Heart right ventricle (tissue), 16 donors: ENCODE results near the gene IGSF8. TPM values are rescaled to one million over a fixed set of nuclear protein-coding genes. Genes with fewer than 3 reads are reported as not detected.

Source experiments
- ATAC-seq, 8 donors: fragments of 200-7000 bp; cut with Tn5 transposase; one replicate each; pipeline ENCODE4 v1.9.1; 2020; ENCODE audit warnings: mild to moderate bottlenecking in 8 of 8, moderate library complexity in 8 of 8, moderate number of reproducible peaks in 1 of 8
- DNase-seq, 2 donors: peaks; one replicate each; pipeline ENCODE4 v3.0.0-alpha.2; 2020
- H3K27ac ChIP-seq, 10 donors: fragments of 200-600 bp; sonication (generic) in 2 of 10; one replicate each; pipeline versions ENCODE4 v1.5.0 to v1.8.0; 2020 to 2022; ENCODE audit warnings: mild to moderate bottlenecking in 3 of 10
- H3K27me3 ChIP-seq, 7 donors: fragments of 200-600 bp; one replicate each; pipeline ENCODE4 v1.8.0; 2021 to 2022; ENCODE audit warnings: mild to moderate bottlenecking in 2 of 7
- H3K36me3 ChIP-seq, 9 donors: fragments of 200-600 bp; sonication (generic) in 1 of 9; one replicate each; pipeline versions ENCODE4 v1.5.0 to v1.8.0; 2020 to 2022; ENCODE audit warnings: mild to moderate bottlenecking in 2 of 9
- H3K4me1 ChIP-seq, 9 donors: fragments of 200-600 bp; sonication (generic) in 1 of 9; one replicate each; pipeline versions ENCODE4 v1.5.0 to v1.8.0; 2020 to 2022; ENCODE audit warnings: mild to moderate bottlenecking in 4 of 9
- H3K4me3 ChIP-seq, 10 donors: fragments of 200-600 bp; sonication (generic) in 2 of 10; one replicate each; pipeline versions ENCODE4 v1.5.0 to v1.8.0; 2020 to 2022; ENCODE audit warnings: mild to moderate bottlenecking in 7 of 10, moderate library complexity in 2 of 10
- H3K9me3 ChIP-seq, 11 donors: fragments of 200-600 bp in 10 of 11; sonication (generic) in 2 of 11; one replicate each; pipeline versions ENCODE4 v1.5.0 to v1.8.0; 2013 to 2022; ENCODE audit warnings: mild to moderate bottlenecking in 2 of 11, control low read depth in 1 of 11, moderate library complexity in 1 of 11
- WGBS, 2 donors: extraction: QIAGEN DNeasy Blood & Tissue Kit; methylation state at CpG; one replicate each; pipeline ENCODE4 v1.1.7; 2013; ENCODE audit warnings: inconsistent platforms in 1 of 2; 5-methylcytosine and 5-hydroxymethylcytosine counted together
- intact Hi-C, 10 donors: fragments of 100-400 bp; cut with DNase I; formaldehyde crosslinking; loops; one replicate each; pipeline versions ENCODE4 v1.11.1 to v1.14.2; 2022
- polyA plus RNA-seq, 2 donors: library from polyadenylated mRNA; stranded (reverse); fragments of 200-250 nt; gene quantifications; one replicate each; pipeline ENCODE4 v1.2.3, GENCODE V29; 2013
- total RNA-seq, 10 donors: library from RNA; stranded (reverse); fragmentation: NEBNext Ultra II Directional in 3 of 10; extraction: Animal tissue kit (Norgen Biotek cat#: 25700) in 3 of 10; gene quantifications; one replicate each; pipeline versions ENCODE4 v1.2.1 to v1.2.4, GENCODE V29; 2021 to 2023
- TF ChIP-seq, protein P1 (sequence below), 9 donors: fragments of 200-600 bp; sonication (generic) in 2 of 9; IDR thresholded peaks; one replicate each; pipeline versions ENCODE4 v1.5.0 to v1.8.0; 2021 to 2022; ENCODE audit warnings: antibody characterized with exemption in 9 of 9, mild to moderate bottlenecking in 5 of 9, moderate library complexity in 1 of 9
- donor health status: Arrhythmogenic right ventricular cardiomyopathy.
- donor health status: ischemic (EF 13 %, LVEDD 7.1; RV severe dilation, severe dysfunction).
- donor health status: healthy with polysubstance abuse.
- donor health status: DM: no; HTN: yes; CAD: no.
- donor health status: DM: no; HTN: no; CAD: no.
- donor health status: ischemic (EF 25% LVEDD 6.9; RV normal size, moderate dysfunction).
- donor health status: ischemic (EF 25% LVEDD 5.7; RV mildly dilated, moderate dysfunction).
- donor health status: healthy.
- donor health status: DM: yes; HTN: yes; CAD: no.
- donor health status: Ischemic cardiomyopathy.
- donor health status: ischemic (EF 35%, LVEDD 5.7; RV mildly dilated, moderate dysfunction).
- donor health status: nonischemic (EF 11% LVEDD 7.7; RV severe dilation, severe dysfunction).
- donor health status: DM: yes; HTN: yes; CAD: no.
- donor health status: PGD.
- donor health status: ischemic (EF 29% LVEDD 5.4; RV normal size, mild dysfunction).
- donor health status: nonischemic (EF 23%, LVEDD 6.1; RV moderate dilation, normal function).

The IGSF8 gene
- total and polyA plus RNA-seq, 12 donors: 13.4 to 42.2 (median 20.6) TPM

DNA sequence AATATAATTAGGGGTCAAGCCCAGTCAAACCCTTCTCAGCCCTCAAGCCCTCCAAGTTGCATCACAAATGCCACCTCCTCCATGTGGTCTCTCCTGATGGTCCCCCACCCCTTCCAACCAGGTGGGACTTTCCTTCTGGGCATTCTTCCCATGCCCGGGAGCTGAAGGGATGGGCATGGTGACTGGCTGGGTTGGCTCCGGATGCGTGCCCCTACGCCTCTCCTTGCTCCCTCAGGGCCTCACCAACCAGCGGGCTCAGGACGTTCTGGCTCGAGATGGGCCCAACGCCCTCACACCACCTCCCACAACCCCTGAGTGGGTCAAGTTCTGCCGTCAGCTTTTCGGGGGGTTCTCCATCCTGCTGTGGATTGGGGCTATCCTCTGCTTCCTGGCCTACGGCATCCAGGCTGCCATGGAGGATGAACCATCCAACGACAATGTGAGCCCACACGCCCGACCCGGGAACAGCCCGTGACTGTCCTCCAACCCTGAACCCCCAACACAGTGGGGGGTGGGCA, 24.6 kb upstream of the IGSF8 start:
- intact Hi-C loops: no loop called here
- no peaks in the 10 kb centered on the region for H3K9me3 ChIP-seq
- H3K27me3 ChIP-seq: no peaks in the 10 kb centered on the region
- H3K4me3 ChIP-seq: no peak overlapping the region
- 85 to 90% methylated on average over 16 of the region's 16 CpGs for WGBS, 2 donors
- TF ChIP-seq, protein P1, sequence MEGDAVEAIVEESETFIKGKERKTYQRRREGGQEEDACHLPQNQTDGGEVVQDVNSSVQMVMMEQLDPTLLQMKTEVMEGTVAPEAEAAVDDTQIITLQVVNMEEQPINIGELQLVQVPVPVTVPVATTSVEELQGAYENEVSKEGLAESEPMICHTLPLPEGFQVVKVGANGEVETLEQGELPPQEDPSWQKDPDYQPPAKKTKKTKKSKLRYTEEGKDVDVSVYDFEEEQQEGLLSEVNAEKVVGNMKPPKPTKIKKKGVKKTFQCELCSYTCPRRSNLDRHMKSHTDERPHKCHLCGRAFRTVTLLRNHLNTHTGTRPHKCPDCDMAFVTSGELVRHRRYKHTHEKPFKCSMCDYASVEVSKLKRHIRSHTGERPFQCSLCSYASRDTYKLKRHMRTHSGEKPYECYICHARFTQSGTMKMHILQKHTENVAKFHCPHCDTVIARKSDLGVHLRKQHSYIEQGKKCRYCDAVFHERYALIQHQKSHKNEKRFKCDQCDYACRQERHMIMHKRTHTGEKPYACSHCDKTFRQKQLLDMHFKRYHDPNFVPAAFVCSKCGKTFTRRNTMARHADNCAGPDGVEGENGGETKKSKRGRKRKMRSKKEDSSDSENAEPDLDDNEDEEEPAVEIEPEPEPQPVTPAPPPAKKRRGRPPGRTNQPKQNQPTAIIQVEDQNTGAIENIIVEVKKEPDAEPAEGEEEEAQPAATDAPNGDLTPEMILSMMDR (IDR thresholded peaks at IDR 0.05): no peak
- DNase-seq (no peak), ATAC-seq (no peak)
- peaks cover 0 to 80% (median 0%) of the 10 kb centered on the region in 9 donors for H3K36me3 ChIP-seq
- peaks cover 0 to 89% (median 53%) of the 10 kb centered on the region in 9 donors for H3K4me1 ChIP-seq
- peak overlapping the region in 3 of 10 donors; percentile 15 to 77 (median 50) for H3K27ac ChIP-seq

DNA sequence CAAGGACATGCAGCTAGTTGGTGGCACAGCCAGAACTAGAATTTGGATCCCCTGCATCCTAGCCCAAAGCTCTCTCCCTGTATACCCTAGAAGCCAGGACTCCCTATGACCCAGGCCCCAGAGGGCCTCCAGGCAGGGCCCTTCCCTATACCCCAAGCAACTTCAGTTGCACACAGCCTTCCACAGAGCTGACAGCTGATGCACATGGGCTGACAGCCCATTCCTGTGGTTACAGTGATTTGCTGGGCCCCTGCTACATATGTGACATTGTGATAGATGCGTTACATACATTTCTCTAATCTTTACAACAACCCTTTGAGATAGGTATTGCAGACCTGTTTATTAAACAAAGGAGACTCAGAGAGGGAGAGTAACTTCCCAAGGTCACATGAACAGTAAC, 23.0 kb upstream of the IGSF8 start:
- TF ChIP-seq, protein P1 (IDR thresholded peaks at IDR 0.05): no peak
- Histone ChIP-seq H3K4me3 (no peak overlapping the region), H3K27ac (peak overlapping the region in 1 of 10 donors; percentile 24), H3K36me3 (peaks cover 0 to 63% (median 0%) of the 10 kb centered on the region in 9 donors), H3K9me3 (no peaks in the 10 kb centered on the region), H3K4me1 (peaks cover 0 to 77% (median 46%) of the 10 kb centered on the region in 9 donors), H3K27me3 (no peaks in the 10 kb centered on the region)
- intact Hi-C loops: no loop called here
- ATAC-seq: no peak
- DNase-seq: no peak
- WGBS, 2 donors: 86 to 87% methylated on average over 1 of the region's 1 CpG

DNA sequence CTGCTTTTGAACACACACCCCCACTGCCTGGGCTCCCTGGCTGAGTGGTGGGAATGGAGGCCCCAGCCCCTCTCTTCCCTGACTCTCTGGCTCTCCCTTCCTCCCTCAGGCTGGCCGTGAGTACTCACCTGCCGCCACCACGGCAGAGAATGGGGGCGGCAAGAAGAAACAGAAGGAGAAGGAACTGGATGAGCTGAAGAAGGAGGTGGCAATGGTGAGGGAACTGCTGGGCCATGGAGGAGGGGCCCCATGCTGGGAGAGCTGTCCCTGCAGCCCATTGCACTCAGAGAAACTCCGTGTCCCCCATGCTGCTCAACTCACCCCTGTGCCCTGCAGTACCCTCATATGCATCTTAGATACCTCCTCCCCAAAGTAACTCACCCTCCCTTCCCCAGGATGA, 22.4 kb upstream of the IGSF8 start:
- no peaks in the 10 kb centered on the region for H3K27me3 ChIP-seq
- H3K27ac ChIP-seq: peak overlapping the region in 2 of 10 donors; percentile 34 to 84
- TF ChIP-seq, protein P1 (IDR thresholded peaks at IDR 0.05): no peak
- no peaks in the 10 kb centered on the region for H3K9me3 ChIP-seq
- no peak for ATAC-seq
- peaks cover 0 to 73% (median 46%) of the 10 kb centered on the region in 9 donors for H3K4me1 ChIP-seq
- WGBS, 2 donors: 76 to 87% methylated on average over 5 of the region's 5 CpGs
- intact Hi-C loops: no loop called here
- H3K4me3 ChIP-seq: no peak overlapping the region
- peaks cover 0 to 58% (median 0%) of the 10 kb centered on the region in 9 donors for H3K36me3 ChIP-seq
- no peak for DNase-seq

DNA sequence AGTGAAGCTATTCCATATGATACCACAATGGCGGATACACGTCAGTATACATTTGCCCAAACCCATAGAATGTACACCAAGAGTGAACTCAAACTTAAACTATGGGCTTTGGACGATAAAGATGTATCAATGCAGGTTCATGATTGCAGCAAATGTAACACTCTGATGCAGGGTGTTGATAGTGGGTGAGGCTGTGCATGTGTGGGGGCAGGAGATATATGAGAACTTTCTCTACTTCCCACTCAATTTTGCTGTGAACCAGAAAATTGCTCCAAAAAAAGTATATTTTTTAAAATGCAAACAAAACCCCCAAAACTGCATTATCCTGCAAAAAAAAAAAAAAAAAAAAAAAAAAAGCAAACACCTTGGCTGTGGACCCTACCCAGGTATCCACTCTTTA, 20.5 kb upstream of the IGSF8 start:
- TF ChIP-seq, protein P1 (IDR thresholded peaks at IDR 0.05): no peak
- peak overlapping the region in 1 of 10 donors; percentile 84 for H3K27ac ChIP-seq
- peaks cover 0 to 70% (median 44%) of the 10 kb centered on the region in 9 donors for H3K4me1 ChIP-seq
- no peaks in the 10 kb centered on the region for H3K9me3 ChIP-seq
- H3K27me3 ChIP-seq: no peaks in the 10 kb centered on the region
- ATAC-seq (no peak), DNase-seq (no peak)
- intact Hi-C loops: loop anchor here in 1 of 10 donors (5.0 kb wide), 1 partner anchor 73 kb away; the partner anchor contains the start of gene CASQ1
- H3K4me3 ChIP-seq: peak overlapping the region in 5 of 10 donors; percentile 56 to 68 (median 63)
- H3K36me3 ChIP-seq: peaks cover 0 to 39% (median 0%) of the 10 kb centered on the region in 9 donors
- whole genome bisulfite sequencing, 2 donors: 91% methylated on average over 3 of the region's 3 CpGs
